Stimulated activated CD8-positive, alpha-beta memory T cell treated with anti-CD3 and anti-CD28 coated beads, Interleukin-4, amount 100 ng/mL, for 1 hour (primary cell): Measurements from ENCODE around the gene CCL19.

Experiments used
- DNase-seq, 2 donors: peaks; one replicate each; pipeline ENCODE4 v3.0.0-alpha.2; 2020; ENCODE audit warnings: low read depth in 2 of 2, low spot score in 1 of 2

Gene CCL19

GRCh38 chr9:34663303-34663605 is 27.8 kb downstream of the CCL19 start:
- DNase-seq, result no peak

GRCh38 chr9:34662526-34663302 is 28.4 kb downstream of the CCL19 start, which contains the start of gene CCL27:
Gene CCL27 (minus strand): TSS chr9:34662657. CDS start chr9:34662633, 24 bp downstream.
- DNase-seq, result no peak

DNA sequence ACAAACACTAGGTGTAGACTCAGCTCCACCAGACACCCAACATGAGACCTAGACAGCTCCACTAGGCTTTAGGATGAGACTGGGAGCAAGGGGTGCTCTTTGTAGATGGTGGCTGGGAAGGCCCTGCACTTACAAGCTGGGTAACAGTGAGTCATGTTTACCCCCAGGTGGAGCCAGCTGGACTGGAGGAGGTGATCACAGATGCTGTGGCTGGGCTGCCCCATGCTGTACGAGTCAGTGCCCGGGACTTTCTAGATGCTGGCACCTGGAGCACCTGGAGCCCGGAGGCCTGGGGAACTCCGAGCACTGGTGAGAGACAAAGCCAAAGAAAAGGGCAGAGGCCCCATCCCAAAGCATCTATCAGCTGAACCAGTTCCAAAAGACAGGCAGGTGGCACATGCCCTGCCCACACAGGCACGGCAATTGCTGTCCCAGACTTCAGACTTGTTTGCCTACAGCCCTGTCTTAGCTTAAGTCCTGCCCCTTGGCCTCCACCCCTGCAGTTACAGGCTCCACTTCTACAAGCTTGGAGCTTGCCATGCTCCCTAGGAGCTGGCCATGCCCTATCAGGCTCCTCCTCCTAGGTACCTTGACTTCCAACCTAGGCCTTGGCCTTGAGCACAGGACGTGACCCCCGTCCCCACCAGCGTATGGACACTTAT is 31.4 kb downstream of the CCL19 start:
- DNase-seq, result no peak

- DNase-seq, result no peak
Measured at GRCh38 chr9:34658461-34658860, 32.6 kb downstream of the CCL19 start.

DNA sequence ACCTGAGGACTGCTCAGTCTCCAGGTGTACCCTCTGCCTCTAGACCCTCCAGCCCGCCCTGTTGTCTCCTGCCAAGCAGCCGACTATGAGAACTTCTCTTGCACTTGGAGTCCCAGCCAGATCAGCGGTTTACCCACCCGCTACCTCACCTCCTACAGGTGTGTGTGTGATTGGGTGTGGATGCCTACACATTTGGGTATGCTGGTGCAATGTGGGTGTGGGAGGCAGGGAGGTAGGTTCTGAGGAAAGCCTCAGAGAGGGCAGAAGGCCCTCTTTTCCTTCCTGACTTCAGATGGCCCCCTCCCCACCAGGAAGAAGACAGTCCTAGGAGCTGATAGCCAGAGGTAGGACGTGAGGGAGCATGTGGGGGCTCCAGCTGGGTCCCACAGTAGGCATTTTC is 34.1 kb downstream of the CCL19 start:
- DNase-seq, result no peak

DNA sequence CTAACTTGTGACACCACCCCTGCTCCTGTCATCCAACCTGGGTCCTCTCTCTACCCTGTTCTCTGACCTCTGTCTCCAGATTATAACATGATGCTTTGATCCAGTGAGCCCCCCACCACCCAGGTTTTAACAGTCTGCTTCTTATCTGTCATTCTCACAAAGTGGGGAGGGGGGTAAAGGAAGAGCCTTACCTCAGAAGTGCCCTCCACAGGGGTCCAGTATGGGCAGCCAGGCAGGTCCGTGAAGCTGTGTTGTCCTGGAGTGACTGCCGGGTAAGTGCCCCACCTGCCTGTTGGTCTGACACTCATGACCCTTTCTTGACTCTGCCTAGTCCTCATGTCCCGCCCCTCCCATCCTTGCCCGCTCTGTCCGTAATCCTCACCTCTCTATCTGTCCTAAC is 35.7 kb downstream of the CCL19 start:
- DNase-seq, result no peak

- DNase-seq, result no peak
Measured at GRCh38 chr9:34654323-34655051, 36.6 kb downstream of the CCL19 start.

GRCh38 chr9:34653151-34654072 is 37.7 kb downstream of the CCL19 start:
- no peak for DNase-seq

GRCh38 chr9:34652602-34653000 is 38.5 kb downstream of the CCL19 start:
- no peak for DNase-seq

GRCh38 chr9:34651876-34652601 is 39.0 kb downstream of the CCL19 start, which contains the start of gene IL11RA:
Gene IL11RA (plus strand): TSS chr9:34652185. CDS start chr9:34655218, 3,033 bp downstream.
- no peak for DNase-seq

- no peak for DNase-seq
Measured at GRCh38 chr9:34651321-34651720, 39.8 kb downstream of the CCL19 start.

DNA sequence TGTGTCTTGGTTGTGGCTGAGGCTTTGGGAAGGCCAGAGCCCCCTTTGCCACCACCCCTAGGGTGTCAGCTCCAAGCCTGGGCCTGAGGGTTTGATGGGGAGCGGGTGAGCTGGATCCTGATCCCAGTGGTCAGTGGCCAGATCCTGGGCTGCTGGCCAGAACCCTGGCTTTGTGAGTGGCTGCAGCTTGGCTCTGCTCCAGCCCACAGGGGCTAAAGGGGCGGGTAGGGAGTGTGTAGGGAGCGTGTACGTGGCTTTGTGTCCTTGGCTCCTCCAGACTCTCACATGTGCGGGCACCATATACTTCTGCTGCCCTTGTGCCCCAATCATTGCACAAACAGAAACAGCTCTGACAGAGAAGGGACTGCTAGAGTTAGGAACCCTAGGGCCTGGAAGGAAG is 40.3 kb downstream of the CCL19 start:
- no peak for DNase-seq

- DNase-seq, result no peak
Measured at GRCh38 chr9:34648673-34649072, 42.4 kb downstream of the CCL19 start.

DNA sequence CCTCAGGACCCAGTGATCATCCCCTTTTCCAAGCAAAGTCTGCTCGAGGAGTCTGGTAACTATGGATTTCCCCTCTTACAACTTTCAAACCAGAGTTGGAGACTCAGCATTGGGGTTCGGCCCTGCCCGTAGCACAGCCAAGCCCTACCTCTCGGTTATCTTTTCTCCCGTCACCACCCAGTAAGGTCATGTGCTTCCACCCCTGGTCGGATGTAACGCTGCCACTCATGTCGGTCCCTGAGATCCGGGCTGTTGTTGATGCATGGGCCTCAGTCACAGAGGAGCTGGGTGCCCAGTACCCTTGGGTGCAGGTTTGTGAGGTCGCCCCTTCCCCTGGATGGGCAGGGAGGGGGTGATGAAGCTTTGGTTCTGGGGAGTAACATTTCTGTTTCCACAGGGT is 43.4 kb downstream of the CCL19 start:
- DNase-seq, result no peak

DNA sequence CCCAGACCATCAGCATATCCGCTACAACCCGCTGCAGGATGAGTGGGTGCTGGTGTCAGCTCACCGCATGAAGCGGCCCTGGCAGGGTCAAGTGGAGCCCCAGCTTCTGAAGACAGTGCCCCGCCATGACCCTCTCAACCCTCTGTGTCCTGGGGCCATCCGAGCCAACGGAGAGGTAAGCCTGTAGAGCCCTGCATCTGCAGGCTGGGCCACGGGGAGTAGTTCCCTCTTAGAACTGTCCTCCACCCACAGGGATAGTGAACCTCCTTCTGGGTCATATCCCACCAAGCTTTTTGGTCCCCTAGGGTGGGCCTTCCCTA is 44.0 kb downstream of the CCL19 start:
- DNase-seq, result no peak

GRCh38 chr9:34646211-34647083 is 44.6 kb downstream of the CCL19 start, which contains the start of gene GALT:
Gene GALT (plus strand): TSS chr9:34646675. CDS start chr9:34646705, 30 bp downstream.
- peak; percentile 92 to 95 for DNase-seq

- no peak for DNase-seq
Measured at GRCh38 chr9:34644766-34645314, 46.2 kb downstream of the CCL19 start.

DNA sequence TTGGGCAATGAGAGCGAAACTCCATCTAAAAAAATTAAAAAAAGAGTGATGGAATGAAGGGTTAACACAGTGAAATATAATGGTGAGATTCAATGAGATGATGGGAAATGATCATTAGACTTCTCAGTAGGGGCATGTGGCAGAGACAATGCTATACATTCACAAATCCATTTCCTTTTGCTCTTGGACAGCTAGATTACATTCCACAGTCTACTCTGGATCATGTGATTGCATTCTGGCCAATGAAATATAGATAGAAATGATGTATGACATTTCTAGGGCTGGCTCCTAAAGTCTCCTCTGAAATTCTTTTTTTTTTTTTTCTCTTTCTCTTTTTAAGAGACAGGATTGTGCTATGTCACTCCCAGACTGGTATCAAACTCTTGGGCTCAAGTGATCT is 48.4 kb downstream of the CCL19 start:
- DNase-seq, result no peak
